OCI-LY1 (cell line): ENCODE data around the gene GCC1.

Source experiments
- H2AFZ ChIP-seq: fragments of 200-600 bp; sonication (generic), shearing (Covaris generic); 2 replicates; pipeline ENCODE4 v1.6.0; 2014; ENCODE audit warnings: antibody characterized with exemption, mild to moderate bottlenecking, low read length
- H3F3A ChIP-seq: fragments of 200-600 bp; sonication (generic), shearing (Covaris generic); 2 replicates; pipeline ENCODE4 v1.6.0; 2014; ENCODE audit warnings: mild to moderate bottlenecking, antibody characterized with exemption, low read length, moderate library complexity; ENCODE audit not compliant: insufficient read depth
- H3K27ac ChIP-seq: fragments of 200-600 bp; sonication (generic); 2 replicates; pipeline ENCODE4 v1.5.1; 2014; ENCODE audit warnings: low read length, mixed run types, mild to moderate bottlenecking, low read depth; ENCODE audit not compliant: poor library complexity, severe bottlenecking
- H3K27me3 ChIP-seq: fragments of 200-600 bp; sonication (generic); 2 replicates; pipeline ENCODE4 v1.6.0; 2014; ENCODE audit warnings: antibody characterized with exemption, mild to moderate bottlenecking, low read length, moderate library complexity; ENCODE audit not compliant: insufficient read depth
- H3K36me3 ChIP-seq: fragments of 200-600 bp; sonication (generic); 2 replicates; pipeline ENCODE4 v1.6.1; 2014; ENCODE audit warnings: mild to moderate bottlenecking, antibody characterized with exemption, low read length, moderate library complexity, mixed read lengths; ENCODE audit not compliant: insufficient read depth
- H3K4me1 ChIP-seq: fragments of 200-600 bp; sonication (generic); 2 replicates; pipeline ENCODE4 v1.5.1; 2014; ENCODE audit warnings: mild to moderate bottlenecking, low read length, moderate library complexity; ENCODE audit not compliant: insufficient read depth, severe bottlenecking
- H3K4me2 ChIP-seq: fragments of 200-600 bp; sonication (generic), shearing (Covaris generic); 2 replicates; pipeline ENCODE4 v1.6.1; 2014; ENCODE audit warnings: low read length
- H3K4me3 ChIP-seq: fragments of 200-600 bp; sonication (generic); 2 replicates; pipeline ENCODE4 v1.5.1; 2014; ENCODE audit warnings: low read length, low read depth, mild to moderate bottlenecking, mixed read lengths; ENCODE audit not compliant: poor library complexity, severe bottlenecking
- H3K79me2 ChIP-seq: fragments of 200-600 bp; shearing (Covaris generic); 2 replicates; pipeline ENCODE4 v1.6.1; 2016; ENCODE audit warnings: mixed run types, low read length, mixed read lengths; ENCODE audit not compliant: insufficient read depth
- H3K9ac ChIP-seq: fragments of 200-600 bp; sonication (generic), shearing (Covaris generic); 2 replicates; pipeline ENCODE4 v1.6.1; 2014; ENCODE audit warnings: mild to moderate bottlenecking, low read length, mixed read lengths
- H3K9me2 ChIP-seq: fragments of 200-600 bp; sonication (generic), shearing (Covaris generic); 2 replicates; pipeline ENCODE4 v1.6.1; 2014; ENCODE audit warnings: low read depth, mild to moderate bottlenecking, low read length, mixed read lengths
- H3K9me3 ChIP-seq: fragments of 200-600 bp; shearing (Covaris generic); 2 replicates; pipeline ENCODE4 v1.6.1; 2014; ENCODE audit warnings: low read length, mixed read lengths
- H4K20me1 ChIP-seq: fragments of 200-600 bp; sonication (generic), shearing (Covaris generic); 2 replicates; pipeline ENCODE4 v1.6.0; 2016; ENCODE audit warnings: mild to moderate bottlenecking, low read length; ENCODE audit not compliant: insufficient read depth
- CTCF ChIP-seq: fragments of 200-600 bp; sonication (generic), shearing (Covaris generic); IDR thresholded peaks from 2 replicates; pipeline ENCODE4 v1.5.1; 2017; ENCODE audit warnings: mild to moderate bottlenecking, antibody characterized with exemption, low read length, moderate library complexity, mixed read lengths
- EZH2 ChIP-seq: fragments of 200-600 bp; sonication (generic), shearing (Covaris generic); IDR thresholded peaks from 2 replicates; pipeline ENCODE4 v1.8.0; 2017; ENCODE audit warnings: borderline replicate concordance, mixed run types, mild to moderate bottlenecking, antibody characterized with exemption, low read length, moderate library complexity, mixed read lengths

The GCC1 gene

DNA sequence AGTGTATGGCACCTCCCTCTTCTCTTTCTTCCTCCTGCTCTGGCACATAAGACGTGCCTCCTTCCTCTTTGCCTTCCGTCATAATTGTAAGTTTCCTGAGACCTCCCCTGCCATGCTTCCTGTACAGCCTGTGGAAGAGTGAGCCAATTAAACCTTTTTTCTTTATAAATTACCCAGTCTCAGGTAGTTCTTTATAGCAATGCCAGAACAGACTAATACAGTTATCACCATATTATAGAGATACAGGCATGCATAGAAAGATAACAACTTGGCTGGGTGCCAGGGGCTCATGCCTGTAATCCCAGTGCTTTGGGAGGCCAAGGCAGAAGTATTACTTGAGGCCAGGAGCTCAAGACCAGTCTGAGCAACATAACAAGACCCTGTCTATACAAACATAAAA is 53.2 kb downstream of the GCC1 start:
- Histone ChIP-seq H3K4me3 (no peak overlapping the region), H3K36me3 (no peaks in the 10 kb centered on the region), H3K79me2 (no peaks in the 10 kb centered on the region), H3K4me2 (no peak overlapping the region), H3K27me3 (0 out of 2 replicates have a peak, but pooled peaks cover 5% of the 10 kb centered on the region), H3K27ac (no peak overlapping the region), H3K9ac (no peak overlapping the region), H3K9me2 (no peaks in the 10 kb centered on the region), H3K4me1 (no peaks in the 10 kb centered on the region), H2AFZ (no peak overlapping the region), H3K9me3 (no peaks in the 10 kb centered on the region), H4K20me1 (no peaks in the 10 kb centered on the region), H3F3A (no peaks in the 10 kb centered on the region)
- no peak for TF ChIP-seq EZH2
- TF ChIP-seq CTCF, result no peak
